ENCODE data around the gene SRRM3.

- peak in 4 of 7 experiments; percentile 30 to 57 (median 48) for TF ChIP-seq CTCF (IDR thresholded peaks at IDR 0.05)
- no peak for TF ChIP-seq EP300 (IDR thresholded peaks at IDR 0.05)
- no peak for TF ChIP-seq POLR2A (IDR thresholded peaks at IDR 0.05)
- TF ChIP-seq POLR2AphosphoS5 (IDR thresholded peaks at IDR 0.05), result no peak
Observed at GRCh38 chr7:76201732-76202665, at the start of gene SRRM3.

Measured in stomach (tissue), 4 donors.